Fibroblast of the aortic adventitia (primary cell): ENCODE data around the gene BOLA2B. TPM values are rescaled to one million over a fixed set of nuclear protein-coding genes. Genes with fewer than 3 reads are reported as not detected.

Experiments
- DNase-seq: peaks from one replicate; pipeline ENCODE4 v3.0.0-alpha.2; 2010; ENCODE audit warnings: low read depth
- H3K4me3 ChIP-seq: 2 replicates; pipeline ENCODE4 v1.5.1; 2011; ENCODE audit warnings: low read depth, mild to moderate bottlenecking, control low read depth, low read length, moderate library complexity
- total RNA-seq: library from RNA; depleted of rRNA; stranded (reverse); fragments of >200 nt; gene quantifications from 2 replicates; pipeline ENCODE4 v1.2.3, GENCODE V29; 2012; ENCODE audit warnings: low replicate concordance
- TF ChIP-seq, protein P1 (sequence below): IDR thresholded peaks from 2 replicates; pipeline ENCODE4 v1.5.1; 2011; ENCODE audit warnings: mild to moderate bottlenecking, low read length, control low read depth, inconsistent platforms; ENCODE audit not compliant: insufficient read depth

BOLA2B gene
- total RNA-seq, 1 donor: 68.6 TPM

DNA sequence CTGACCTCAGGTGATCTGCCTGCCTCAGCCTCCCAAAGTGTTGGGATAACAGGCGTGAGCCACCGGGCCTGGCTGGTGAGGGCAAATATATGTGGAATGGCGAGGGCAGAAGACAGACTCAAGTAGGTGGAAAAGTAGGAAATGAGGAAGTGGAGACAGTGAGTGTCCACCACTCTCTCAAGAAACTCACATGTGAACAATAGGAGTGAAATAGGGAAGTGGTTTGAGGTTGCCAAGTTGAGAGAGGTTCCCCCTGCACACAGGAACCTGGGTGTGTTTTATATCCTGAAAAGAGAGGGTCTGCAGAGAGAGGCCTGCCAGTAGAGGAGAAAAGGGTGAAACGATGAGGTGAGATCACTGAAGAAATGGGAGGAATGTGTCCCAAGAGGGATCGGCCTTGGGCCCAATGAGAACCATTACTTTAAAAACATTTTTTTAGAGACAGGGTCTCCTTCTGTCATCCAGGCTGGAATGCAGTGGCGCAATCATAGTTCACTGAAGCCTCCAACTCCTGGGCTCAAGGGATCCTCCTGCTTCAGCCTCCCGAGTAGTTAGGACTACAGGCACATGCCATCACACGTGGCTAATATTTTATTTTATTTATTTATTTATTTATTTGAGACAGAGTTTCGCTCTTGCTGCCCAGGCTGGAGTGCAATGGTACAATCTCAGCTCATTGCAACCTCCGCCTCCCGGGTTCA, 27.1 kb downstream of the BOLA2B start:
- no peak overlapping the region for H3K4me3 ChIP-seq
- TF ChIP-seq, protein P1, sequence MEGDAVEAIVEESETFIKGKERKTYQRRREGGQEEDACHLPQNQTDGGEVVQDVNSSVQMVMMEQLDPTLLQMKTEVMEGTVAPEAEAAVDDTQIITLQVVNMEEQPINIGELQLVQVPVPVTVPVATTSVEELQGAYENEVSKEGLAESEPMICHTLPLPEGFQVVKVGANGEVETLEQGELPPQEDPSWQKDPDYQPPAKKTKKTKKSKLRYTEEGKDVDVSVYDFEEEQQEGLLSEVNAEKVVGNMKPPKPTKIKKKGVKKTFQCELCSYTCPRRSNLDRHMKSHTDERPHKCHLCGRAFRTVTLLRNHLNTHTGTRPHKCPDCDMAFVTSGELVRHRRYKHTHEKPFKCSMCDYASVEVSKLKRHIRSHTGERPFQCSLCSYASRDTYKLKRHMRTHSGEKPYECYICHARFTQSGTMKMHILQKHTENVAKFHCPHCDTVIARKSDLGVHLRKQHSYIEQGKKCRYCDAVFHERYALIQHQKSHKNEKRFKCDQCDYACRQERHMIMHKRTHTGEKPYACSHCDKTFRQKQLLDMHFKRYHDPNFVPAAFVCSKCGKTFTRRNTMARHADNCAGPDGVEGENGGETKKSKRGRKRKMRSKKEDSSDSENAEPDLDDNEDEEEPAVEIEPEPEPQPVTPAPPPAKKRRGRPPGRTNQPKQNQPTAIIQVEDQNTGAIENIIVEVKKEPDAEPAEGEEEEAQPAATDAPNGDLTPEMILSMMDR: no peak
- no peak for DNase-seq

DNA sequence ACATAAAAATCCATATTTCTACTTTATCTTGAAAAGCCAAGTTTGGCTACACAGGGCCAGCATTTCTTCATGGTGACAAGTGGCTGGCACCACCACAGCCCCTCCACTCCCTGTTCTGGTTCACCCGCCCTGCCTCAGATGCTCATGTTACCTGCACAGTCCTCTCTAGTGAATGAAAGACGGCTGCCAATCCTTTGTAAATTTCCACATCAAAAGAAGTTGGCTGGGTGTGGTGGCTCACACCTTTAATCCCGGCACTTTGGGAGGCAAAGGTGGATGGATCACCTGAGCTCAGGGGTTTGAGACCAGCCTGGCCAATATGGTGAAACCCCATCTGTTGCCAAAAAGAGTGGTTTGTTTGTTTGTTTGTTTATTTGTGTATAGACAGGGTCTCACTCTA, 29.9 kb downstream of the BOLA2B start:
- DNase-seq: no peak
- H3K4me3 ChIP-seq: no peak overlapping the region
- TF ChIP-seq, protein P1: no peak

DNA sequence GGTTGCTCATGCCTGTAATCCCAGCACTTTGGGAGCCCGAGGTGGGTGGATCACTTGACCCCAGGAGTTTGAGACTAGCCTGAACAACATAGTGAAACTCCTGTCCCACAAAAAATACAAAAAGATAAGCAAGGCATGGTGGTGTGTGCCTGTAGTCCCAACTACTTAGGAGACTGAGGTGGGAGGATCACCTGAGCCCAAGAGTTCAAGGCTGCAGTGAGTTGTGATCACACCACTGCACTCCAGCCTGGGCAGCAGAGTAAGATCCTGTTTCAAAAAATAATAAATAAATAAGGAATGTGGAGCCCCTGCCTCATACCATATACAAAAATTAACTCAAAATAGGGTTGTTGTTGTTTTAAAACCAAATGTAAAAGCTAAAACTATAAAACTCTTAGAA, 36.3 kb downstream of the BOLA2B start:
- TF ChIP-seq, protein P1: no peak
- no peak for DNase-seq
- no peak overlapping the region for H3K4me3 ChIP-seq

DNA sequence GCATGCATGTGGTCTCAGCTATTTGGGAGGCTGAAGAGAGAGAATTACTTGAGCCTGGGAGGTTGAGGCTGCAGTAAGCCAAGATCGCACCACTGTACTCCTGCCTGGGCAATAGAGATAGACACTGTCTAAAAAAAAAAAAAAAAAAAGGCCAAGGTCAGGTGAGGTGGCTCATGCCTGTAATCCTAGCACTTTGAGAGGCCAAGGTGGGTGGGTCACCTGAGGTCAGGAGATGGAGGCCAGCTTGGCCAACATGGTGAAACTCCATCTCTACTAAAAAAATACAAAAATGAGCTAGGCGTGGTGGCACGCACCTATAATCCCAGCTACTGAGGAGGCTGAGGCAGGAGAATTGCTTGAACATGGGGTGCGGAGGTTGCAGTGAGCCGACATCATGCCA, 38.3 kb downstream of the BOLA2B start:
- TF ChIP-seq, protein P1: no peak
- DNase-seq: no peak
- H3K4me3 ChIP-seq: no peak overlapping the region

DNA sequence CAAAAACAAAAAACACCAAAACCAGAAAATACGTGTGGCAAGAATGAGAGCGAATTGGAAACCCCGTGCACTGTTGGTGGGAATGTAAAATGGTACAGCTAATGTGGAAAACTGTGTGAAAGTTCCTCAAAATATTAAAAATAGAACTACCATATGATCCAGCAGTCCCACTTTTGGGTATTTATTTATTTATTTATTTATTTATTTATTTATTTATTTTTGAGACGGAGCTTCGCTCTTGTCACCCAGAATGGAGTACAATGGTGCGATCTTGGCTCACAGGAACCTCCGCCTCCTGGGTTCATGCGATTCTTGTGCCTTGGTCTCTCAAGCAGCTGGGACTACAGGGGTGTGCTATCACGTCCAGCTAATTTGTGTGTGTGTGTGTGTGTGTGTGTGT, 40.9 kb downstream of the BOLA2B start:
- DNase-seq: no peak
- TF ChIP-seq, protein P1: no peak
- H3K4me3 ChIP-seq: no peak overlapping the region

GRCh38 chr16:30151091-30151490, 42.4 kb downstream of the BOLA2B start:
- no peak overlapping the region for H3K4me3 ChIP-seq
- DNase-seq: no peak
- TF ChIP-seq, protein P1: no peak
